Measurements from ENCODE around the gene C17orf100.

C17orf100 gene

GRCh38 chr17:6699997-6700947 lies 48.7 kb downstream of the C17orf100 start:
- no peak overlapping the region for H3K4me3 ChIP-seq (ENCODE audit: low read depth in 1 of 5, low read length in 5 of 5)

DNA sequence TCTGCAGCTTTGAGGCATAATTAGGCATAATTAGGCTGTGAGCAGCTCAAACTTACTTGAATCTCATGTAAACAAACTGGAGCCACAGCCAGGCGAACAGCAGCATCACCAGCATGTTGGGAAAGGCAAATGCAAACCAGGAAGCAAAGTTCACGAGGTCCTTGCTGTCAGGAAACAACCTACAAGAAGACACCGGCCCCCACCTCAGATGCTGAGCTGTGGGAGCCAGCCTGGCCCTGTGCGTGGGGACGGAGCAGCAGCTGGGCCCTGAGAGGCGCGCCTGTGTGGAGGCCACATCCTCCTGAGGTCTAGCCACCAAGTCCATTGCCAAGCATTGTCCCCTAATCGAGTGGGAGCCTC lies 49.4 kb downstream of the C17orf100 start:
- H3K4me1 ChIP-seq (ENCODE audit: control insufficient read depth in 5 of 5, insufficient read depth in 5 of 5, low read length in 5 of 5), result no peaks in the 10 kb centered on the region
- H3K9me3 ChIP-seq (ENCODE audit: control insufficient read depth in 5 of 5, low read length in 5 of 5), result no peaks in the 10 kb centered on the region
- peaks cover 0 to 22% (median 9%) of the 10 kb centered on the region in 5 donors for H3K27me3 ChIP-seq (ENCODE audit: control insufficient read depth in 5 of 5, insufficient read depth in 4 of 5, low read length in 5 of 5)

More at GRCh38 chr17:6699997-6700947, 48.7 kb downstream of the C17orf100 start:
- Histone ChIP-seq H3K27ac (ENCODE audit: low read depth, low read length) (no peak overlapping the region), H3K36me3 (ENCODE audit: control insufficient read depth in 5 of 5, insufficient read depth in 5 of 5, low read length in 5 of 5) (no peaks in the 10 kb centered on the region), H3K9me3 (ENCODE audit: control insufficient read depth in 5 of 5, low read length in 5 of 5) (no peaks in the 10 kb centered on the region), H3K27me3 (ENCODE audit: control insufficient read depth in 5 of 5, insufficient read depth in 4 of 5, low read length in 5 of 5) (peaks cover 0 to 22% (median 9%) of the 10 kb centered on the region in 5 donors), H3K4me1 (ENCODE audit: control insufficient read depth in 5 of 5, insufficient read depth in 5 of 5, low read length in 5 of 5) (no peaks in the 10 kb centered on the region), H3K9ac (ENCODE audit: low read length in 5 of 5) (no peak overlapping the region)

GRCh38 chr17:6701719-6702118 lies 50.2 kb downstream of the C17orf100 start:
- Histone ChIP-seq H3K27ac (ENCODE audit: low read depth, low read length) (no peak overlapping the region), H3K36me3 (ENCODE audit: control insufficient read depth in 5 of 5, insufficient read depth in 5 of 5, low read length in 5 of 5) (no peaks in the 10 kb centered on the region), H3K4me3 (ENCODE audit: low read depth in 1 of 5, low read length in 5 of 5) (no peak overlapping the region), H3K27me3 (ENCODE audit: control insufficient read depth in 5 of 5, insufficient read depth in 4 of 5, low read length in 5 of 5) (peaks cover 2 to 27% (median 9%) of the 10 kb centered on the region in 5 donors), H3K9ac (ENCODE audit: low read length in 5 of 5) (no peak overlapping the region), H3K9me3 (ENCODE audit: control insufficient read depth in 5 of 5, low read length in 5 of 5) (no peaks in the 10 kb centered on the region), H3K4me1 (ENCODE audit: control insufficient read depth in 5 of 5, insufficient read depth in 5 of 5, low read length in 5 of 5) (no peaks in the 10 kb centered on the region)

More for the DNA sequence above, 49.4 kb downstream of the C17orf100 start:
- Histone ChIP-seq H3K36me3 (ENCODE audit: control insufficient read depth in 5 of 5, insufficient read depth in 5 of 5, low read length in 5 of 5) (no peaks in the 10 kb centered on the region), H3K27ac (ENCODE audit: low read depth, low read length) (no peak overlapping the region), H3K9ac (ENCODE audit: low read length in 5 of 5) (no peak overlapping the region), H3K4me3 (ENCODE audit: low read depth in 1 of 5, low read length in 5 of 5) (no peak overlapping the region)

- no peaks in the 10 kb centered on the region for H3K9me3 ChIP-seq (ENCODE audit: control insufficient read depth in 5 of 5, low read length in 5 of 5)
- no peak overlapping the region for H3K4me3 ChIP-seq (ENCODE audit: low read depth in 1 of 5, low read length in 5 of 5)
- H3K36me3 ChIP-seq (ENCODE audit: control insufficient read depth in 5 of 5, insufficient read depth in 5 of 5, low read length in 5 of 5), result no peaks in the 10 kb centered on the region
- no peak overlapping the region for H3K9ac ChIP-seq (ENCODE audit: low read length in 5 of 5)
- no peaks in the 10 kb centered on the region for H3K4me1 ChIP-seq (ENCODE audit: control insufficient read depth in 5 of 5, insufficient read depth in 5 of 5, low read length in 5 of 5)
- no peak overlapping the region for H3K27ac ChIP-seq (ENCODE audit: low read depth, low read length)
- H3K27me3 ChIP-seq (ENCODE audit: control insufficient read depth in 5 of 5, insufficient read depth in 4 of 5, low read length in 5 of 5), result peaks cover 3 to 26% (median 9%) of the 10 kb centered on the region in 5 donors
These were observed 51.1 kb downstream of the C17orf100 start for GRCh38 chr17:6702567-6703215.
